ENCODE results near the gene PRDX2.
A peak's percentile ranks its signal among the peaks of the same experiment; 100 is the strongest.

PRDX2 gene

GRCh38 chr19:12778017-12778904 is 23.3 kb downstream of the PRDX2 start:
- no peaks in the 10 kb centered on the region for H3K9me3 Mint-ChIP-seq
- H3K27ac Mint-ChIP-seq (ENCODE audit: low read depth): peak overlapping the region; percentile 78
- peaks cover 17% of the 10 kb centered on the region for H3K36me3 Mint-ChIP-seq (ENCODE audit: insufficient read depth)
- peaks cover 29% of the 10 kb centered on the region for H3K4me1 Mint-ChIP-seq
- ATAC-seq (replicated peaks; ENCODE audit: extremely low read depth, poor library complexity, severe bottlenecking) (no peak), DNase-seq (ENCODE audit: low spot score in 2 of 2) (no peak)
- no peaks in the 10 kb centered on the region for H3K27me3 Mint-ChIP-seq
- H3K4me3 Mint-ChIP-seq: peak overlapping the region; percentile 81

GRCh38 chr19:12777217-12778016 is 24.2 kb downstream of the PRDX2 start:
- ATAC-seq (replicated peaks; ENCODE audit: extremely low read depth, poor library complexity, severe bottlenecking) (peak; percentile 10), DNase-seq (ENCODE audit: low spot score in 2 of 2) (peak; percentile 71 to 74)
- peak overlapping the region; percentile 81 for H3K4me3 Mint-ChIP-seq
- H3K9me3 Mint-ChIP-seq: no peaks in the 10 kb centered on the region
- H3K36me3 Mint-ChIP-seq (ENCODE audit: insufficient read depth): peaks cover 17% of the 10 kb centered on the region
- H3K4me1 Mint-ChIP-seq: peaks cover 31% of the 10 kb centered on the region
- no peaks in the 10 kb centered on the region for H3K27me3 Mint-ChIP-seq
- peak overlapping the region; percentile 78 for H3K27ac Mint-ChIP-seq (ENCODE audit: low read depth)

DNA sequence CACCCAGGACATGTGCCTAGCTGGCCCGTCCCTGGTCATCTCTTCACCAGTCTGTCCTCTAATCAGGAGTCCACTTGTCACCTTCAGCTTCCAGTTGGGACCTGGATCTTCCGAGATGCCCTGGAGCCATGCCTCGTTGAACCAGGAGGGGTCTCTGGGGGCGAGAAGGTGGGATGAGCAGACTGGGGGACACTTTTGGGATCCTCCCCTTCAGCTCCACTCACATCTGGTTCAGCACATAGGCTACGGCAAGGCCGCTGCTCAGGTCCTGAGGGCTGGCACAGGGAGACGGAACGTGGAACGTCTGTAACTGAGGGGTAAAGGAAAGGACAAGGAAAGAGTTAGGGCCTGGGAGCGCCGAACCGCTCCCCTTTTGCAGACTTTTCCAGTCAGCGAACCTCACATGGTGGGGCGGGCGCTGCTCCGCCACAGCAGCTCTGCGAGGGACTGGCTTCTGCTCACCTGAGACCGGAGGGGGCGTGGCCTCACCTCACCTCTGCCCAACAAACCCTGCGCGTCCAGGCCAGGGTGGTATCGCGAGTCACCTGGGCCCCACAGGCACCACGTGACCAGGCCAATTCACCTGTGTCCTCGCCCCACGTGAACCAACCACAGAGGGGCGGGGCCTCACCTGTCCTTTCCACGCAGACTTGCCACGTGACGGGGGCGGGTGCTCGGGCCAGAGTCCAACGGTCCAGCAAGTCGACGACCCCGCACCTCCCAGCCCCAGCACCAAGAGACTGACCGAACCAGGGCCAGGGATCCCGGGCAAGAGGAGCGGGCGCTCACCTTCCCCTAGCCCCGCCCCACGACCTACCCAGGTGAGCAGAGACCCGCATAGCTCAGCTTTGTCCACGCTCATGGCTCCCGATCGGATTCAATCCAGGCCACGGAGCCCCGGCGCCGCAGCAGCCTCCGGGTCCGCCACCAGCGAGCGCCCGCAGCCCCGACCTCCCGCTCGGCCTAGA is 26.7 kb downstream of the PRDX2 start, which contains the start of gene HOOK2:
Gene HOOK2, minus strand, starts transcription at position 965 of the 968 bp plus-strand sequence. Its CDS starts 103 bp downstream, at position 862.
- Mint-ChIP-seq H3K4me1 (peaks cover 23% of the 10 kb centered on the region), H3K36me3 (ENCODE audit: insufficient read depth) (peaks cover 11% of the 10 kb centered on the region), H3K27me3 (no peaks in the 10 kb centered on the region), H3K9me3 (no peaks in the 10 kb centered on the region), H3K27ac (ENCODE audit: low read depth) (peak within 1 kb of the TSS; percentile 67), H3K4me3 (peak within 1 kb of the TSS; percentile 70)
- ATAC-seq (replicated peaks; ENCODE audit: extremely low read depth, poor library complexity, severe bottlenecking): peak; percentile 10
- DNase-seq (ENCODE audit: low spot score in 2 of 2): no peak

DNA sequence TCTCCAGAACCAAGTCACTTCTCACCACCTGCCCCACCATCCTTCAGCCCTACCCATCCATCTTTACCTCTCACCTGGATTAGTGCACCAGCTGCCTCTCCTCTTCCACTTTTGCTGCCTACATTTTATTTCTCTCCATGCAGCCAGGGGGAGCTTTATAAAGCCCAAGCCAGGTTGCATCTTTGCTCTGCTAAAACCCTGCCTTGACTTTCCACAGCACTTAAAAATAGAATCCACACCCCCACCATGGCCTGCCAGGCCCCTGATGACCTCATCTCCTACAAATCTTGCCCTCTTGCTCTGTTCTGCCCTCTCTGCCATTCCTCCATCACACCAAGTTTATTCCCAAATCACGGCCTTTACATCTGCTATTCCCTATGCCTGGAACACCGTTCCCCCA is 28.0 kb downstream of the PRDX2 start:
- Mint-ChIP-seq H3K4me1 (peaks cover 15% of the 10 kb centered on the region), H3K4me3 (peak overlapping the region; percentile 16), H3K27ac (ENCODE audit: low read depth) (no peak overlapping the region), H3K27me3 (no peaks in the 10 kb centered on the region), H3K9me3 (no peaks in the 10 kb centered on the region), H3K36me3 (ENCODE audit: insufficient read depth) (peaks cover 11% of the 10 kb centered on the region)
- DNase-seq (ENCODE audit: low spot score in 2 of 2): no peak
- ATAC-seq (replicated peaks; ENCODE audit: extremely low read depth, poor library complexity, severe bottlenecking): no peak

GRCh38 chr19:12772323-12772722 is 29.3 kb downstream of the PRDX2 start:
- Mint-ChIP-seq H3K27me3 (no peaks in the 10 kb centered on the region), H3K27ac (ENCODE audit: low read depth) (no peak overlapping the region), H3K9me3 (no peaks in the 10 kb centered on the region), H3K36me3 (ENCODE audit: insufficient read depth) (peaks cover 8% of the 10 kb centered on the region), H3K4me1 (peaks cover 9% of the 10 kb centered on the region), H3K4me3 (no peak overlapping the region)
- DNase-seq (ENCODE audit: low spot score in 2 of 2) (no peak), ATAC-seq (replicated peaks; ENCODE audit: extremely low read depth, poor library complexity, severe bottlenecking) (no peak)

- Mint-ChIP-seq H3K4me3 (no peak overlapping the region), H3K4me1 (peaks cover 13% of the 10 kb centered on the region), H3K27me3 (no peaks in the 10 kb centered on the region), H3K9me3 (no peaks in the 10 kb centered on the region), H3K36me3 (ENCODE audit: insufficient read depth) (peaks cover 2% of the 10 kb centered on the region), H3K27ac (ENCODE audit: low read depth) (no peak overlapping the region)
- no peak for ATAC-seq (replicated peaks; ENCODE audit: extremely low read depth, poor library complexity, severe bottlenecking)
- DNase-seq (ENCODE audit: low spot score in 2 of 2): no peak
Observed at GRCh38 chr19:12770922-12771321, 30.7 kb downstream of the PRDX2 start.

DNA sequence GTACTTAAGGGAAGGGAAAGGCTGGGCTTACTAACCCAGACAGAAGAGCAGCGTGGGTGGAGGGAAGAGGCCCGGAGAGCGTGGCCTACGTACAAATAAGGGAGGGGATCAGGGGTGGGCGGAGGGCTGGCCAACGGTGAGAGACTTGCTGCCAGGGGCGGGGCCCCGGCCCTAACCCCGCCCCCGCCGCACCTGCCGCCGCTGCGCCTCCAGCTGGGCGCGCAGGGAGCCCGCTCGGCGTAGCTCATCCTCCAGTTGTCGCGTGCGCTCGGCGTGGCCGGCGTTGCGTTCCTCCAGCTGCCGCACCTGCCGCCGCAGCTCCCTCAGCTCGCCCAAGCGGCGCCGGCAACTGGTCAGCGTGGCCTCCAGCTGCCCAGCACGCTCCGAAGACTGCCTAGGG is 31.9 kb downstream of the PRDX2 start:
- Mint-ChIP-seq H3K4me1 (peaks cover 15% of the 10 kb centered on the region), H3K27ac (ENCODE audit: low read depth) (no peak overlapping the region), H3K4me3 (peak overlapping the region; percentile 12)

DNA sequence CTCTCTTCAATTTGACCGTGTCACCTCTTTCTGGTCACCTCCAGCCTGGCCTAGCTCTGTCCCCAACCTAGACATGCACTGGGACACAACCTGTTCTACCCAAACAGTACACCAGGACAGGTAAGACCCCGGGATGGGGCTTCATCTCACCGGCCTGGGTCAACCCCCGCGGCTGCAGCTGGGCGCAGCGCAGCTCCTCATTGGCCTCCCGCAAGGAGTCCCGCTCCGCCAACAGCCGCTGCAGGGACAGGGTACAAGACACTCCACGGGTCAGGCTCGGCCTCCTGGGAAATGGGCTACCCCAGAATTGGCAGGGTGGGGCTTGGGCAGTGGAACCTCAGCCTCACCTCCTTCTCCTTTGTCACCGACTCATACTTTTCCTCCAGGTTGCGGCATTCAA is 33.9 kb downstream of the PRDX2 start:
- no peaks in the 10 kb centered on the region for H3K36me3 Mint-ChIP-seq (ENCODE audit: insufficient read depth)
- no peak overlapping the region for H3K27ac Mint-ChIP-seq (ENCODE audit: low read depth)
- no peaks in the 10 kb centered on the region for H3K27me3 Mint-ChIP-seq
- peaks cover 6% of the 10 kb centered on the region for H3K4me1 Mint-ChIP-seq
- DNase-seq (ENCODE audit: low spot score in 2 of 2) (no peak), ATAC-seq (replicated peaks; ENCODE audit: extremely low read depth, poor library complexity, severe bottlenecking) (no peak)
- no peaks in the 10 kb centered on the region for H3K9me3 Mint-ChIP-seq
- H3K4me3 Mint-ChIP-seq: no peak overlapping the region

More for the DNA sequence above, 31.9 kb downstream of the PRDX2 start:
- H3K9me3 Mint-ChIP-seq: no peaks in the 10 kb centered on the region
- ATAC-seq (replicated peaks; ENCODE audit: extremely low read depth, poor library complexity, severe bottlenecking) (peak; percentile 64), DNase-seq (ENCODE audit: low spot score in 2 of 2) (no peak)
- no peaks in the 10 kb centered on the region for H3K27me3 Mint-ChIP-seq
- peaks cover 1% of the 10 kb centered on the region for H3K36me3 Mint-ChIP-seq (ENCODE audit: insufficient read depth)

- Mint-ChIP-seq H3K4me3 (no peak overlapping the region), H3K9me3 (no peaks in the 10 kb centered on the region), H3K4me1 (peaks cover 6% of the 10 kb centered on the region), H3K27ac (ENCODE audit: low read depth) (no peak overlapping the region), H3K27me3 (no peaks in the 10 kb centered on the region), H3K36me3 (ENCODE audit: insufficient read depth) (no peaks in the 10 kb centered on the region)
- DNase-seq (ENCODE audit: low spot score in 2 of 2) (no peak), ATAC-seq (replicated peaks; ENCODE audit: extremely low read depth, poor library complexity, severe bottlenecking) (no peak)
Observed at GRCh38 chr19:12767150-12767549, 34.5 kb downstream of the PRDX2 start.

DNA sequence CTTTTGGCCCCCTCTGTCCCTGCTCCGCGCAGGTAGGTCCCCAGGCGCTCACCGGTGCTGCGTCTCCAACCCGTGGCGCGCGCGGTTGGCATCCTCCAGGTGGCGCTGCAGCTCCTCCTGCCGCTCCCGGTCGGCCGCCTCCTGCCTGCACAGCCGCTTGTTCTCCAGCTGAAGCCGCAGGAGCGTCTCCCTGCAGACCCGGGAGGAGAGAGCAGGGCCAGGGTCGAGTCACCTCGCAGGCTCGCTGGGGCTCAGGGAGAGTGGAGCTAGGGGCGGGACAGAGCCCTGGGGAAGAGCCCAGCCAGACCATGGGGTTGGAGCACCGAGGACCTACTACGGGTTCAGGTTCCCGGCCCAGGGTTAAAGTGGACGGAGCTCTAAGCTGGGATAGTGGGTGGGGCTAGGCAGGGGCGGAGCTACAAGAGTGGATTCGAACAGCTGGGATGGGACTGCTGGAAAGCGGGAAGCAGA is 35.5 kb downstream of the PRDX2 start:
- ATAC-seq (replicated peaks; ENCODE audit: extremely low read depth, poor library complexity, severe bottlenecking): peak; percentile 75

GRCh38 chr19:12764698-12765097 is 36.9 kb downstream of the PRDX2 start:
- H3K27ac Mint-ChIP-seq (ENCODE audit: low read depth): no peak overlapping the region

More for the DNA sequence above, 35.5 kb downstream of the PRDX2 start:
- Mint-ChIP-seq H3K27me3 (no peaks in the 10 kb centered on the region), H3K36me3 (ENCODE audit: insufficient read depth) (peaks cover 3% of the 10 kb centered on the region), H3K27ac (ENCODE audit: low read depth) (no peak overlapping the region), H3K9me3 (no peaks in the 10 kb centered on the region), H3K4me1 (peaks cover 6% of the 10 kb centered on the region), H3K4me3 (no peak overlapping the region)
- DNase-seq (ENCODE audit: low spot score in 2 of 2): peak; percentile 72 to 86

GRCh38 chr19:12763100-12763499 is 38.5 kb downstream of the PRDX2 start:
- no peaks in the 10 kb centered on the region for H3K9me3 Mint-ChIP-seq
- H3K36me3 Mint-ChIP-seq (ENCODE audit: insufficient read depth): peaks cover 3% of the 10 kb centered on the region
- ATAC-seq (replicated peaks; ENCODE audit: extremely low read depth, poor library complexity, severe bottlenecking): no peak
- no peak overlapping the region for H3K27ac Mint-ChIP-seq (ENCODE audit: low read depth)
- H3K4me3 Mint-ChIP-seq: no peak overlapping the region
- H3K27me3 Mint-ChIP-seq: no peaks in the 10 kb centered on the region
- no peak for DNase-seq (ENCODE audit: low spot score in 2 of 2)
- peaks cover 6% of the 10 kb centered on the region for H3K4me1 Mint-ChIP-seq

More at GRCh38 chr19:12764698-12765097, 36.9 kb downstream of the PRDX2 start:
- Mint-ChIP-seq H3K27me3 (no peaks in the 10 kb centered on the region), H3K9me3 (no peaks in the 10 kb centered on the region), H3K36me3 (ENCODE audit: insufficient read depth) (peaks cover 3% of the 10 kb centered on the region), H3K4me1 (peaks cover 6% of the 10 kb centered on the region), H3K4me3 (no peak overlapping the region)
- ATAC-seq (replicated peaks; ENCODE audit: extremely low read depth, poor library complexity, severe bottlenecking) (no peak), DNase-seq (ENCODE audit: low spot score in 2 of 2) (no peak)

All from central memory CD8-positive, alpha-beta T cell (primary cell).